Skin of body (tissue), 2 donors: ENCODE results near the gene CLASP1. TPM values are rescaled to one million over a fixed set of nuclear protein-coding genes. Genes with fewer than 3 reads are reported as not detected.
"Not testable (repeated sequence)": the region's sequence is repeated elsewhere in the genome, so short reads cannot be mapped to it uniquely, and the experiment has no call there.

Source experiments
- DNase-seq: peaks from one replicate; lab custom pipeline; 2025; lab: John Stamatoyannopoulos, UW
- total RNA-seq: library from RNA; depleted of rRNA; stranded (reverse); fragments of >200 nt; gene quantifications from one replicate; pipeline ENCODE4 v1.2.3, GENCODE V29; 2014

CLASP1 gene
- total RNA-seq, 1 donor from 2014 or later: 68.2 TPM

DNA sequence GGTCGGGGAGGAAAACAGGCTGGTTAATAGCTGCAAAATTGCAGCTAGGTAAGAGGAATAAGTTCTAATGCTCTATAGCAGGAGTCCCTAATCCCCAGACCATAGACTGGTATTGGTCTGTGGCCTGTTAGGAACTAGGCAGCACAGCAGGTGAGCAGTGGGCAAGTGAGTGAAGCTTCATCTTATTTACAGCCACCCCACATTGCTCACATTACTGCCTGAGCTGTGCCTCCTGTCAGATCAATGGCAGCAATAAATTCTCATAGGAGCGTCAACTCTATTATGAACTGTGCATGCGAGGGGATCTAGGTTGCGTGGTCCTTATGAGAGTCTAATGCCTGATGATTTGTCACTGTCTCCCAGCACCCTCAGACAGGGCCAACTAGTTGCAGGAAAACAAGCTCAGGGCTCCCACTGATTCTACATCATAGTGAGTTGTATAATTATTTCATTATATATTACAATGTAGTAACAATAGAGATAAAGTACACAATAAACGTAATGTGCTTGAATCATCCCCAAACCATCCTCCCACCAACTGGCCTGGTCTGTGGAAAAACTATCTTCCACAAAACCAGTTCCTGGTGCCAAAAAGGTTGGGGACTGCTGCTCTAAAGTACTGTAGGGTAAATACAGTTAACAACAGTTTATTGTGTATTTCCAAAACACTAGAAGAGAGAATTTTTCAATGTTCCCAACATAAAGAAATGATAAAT is 272.6 kb downstream of the CLASP1 start:
- DNase-seq: no peak

DNA sequence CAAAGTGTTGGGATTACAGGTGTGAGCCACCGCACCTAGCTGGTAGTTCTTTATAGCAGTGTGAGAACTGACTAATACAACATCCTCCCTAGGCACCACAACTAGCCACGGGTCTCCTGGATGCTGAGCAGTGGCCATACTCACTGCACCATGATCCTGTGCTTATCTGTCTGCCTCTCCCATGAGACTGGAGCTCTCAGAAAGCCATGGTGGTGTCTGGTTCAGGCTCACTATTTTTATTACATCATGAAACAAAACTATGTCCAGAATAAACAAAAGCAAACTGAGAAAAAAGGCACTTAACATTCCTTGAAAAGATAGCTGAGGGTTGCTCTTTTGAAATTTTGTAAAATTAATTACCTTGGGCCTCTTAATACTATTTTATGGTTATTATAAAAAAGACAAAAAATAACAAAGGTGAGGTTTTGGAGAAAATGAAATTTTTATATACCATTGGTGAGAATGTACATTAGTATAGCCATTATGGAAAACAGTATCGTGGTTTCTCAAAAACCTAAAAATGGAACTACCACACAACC is 273.6 kb downstream of the CLASP1 start:
- no peak for DNase-seq

DNA sequence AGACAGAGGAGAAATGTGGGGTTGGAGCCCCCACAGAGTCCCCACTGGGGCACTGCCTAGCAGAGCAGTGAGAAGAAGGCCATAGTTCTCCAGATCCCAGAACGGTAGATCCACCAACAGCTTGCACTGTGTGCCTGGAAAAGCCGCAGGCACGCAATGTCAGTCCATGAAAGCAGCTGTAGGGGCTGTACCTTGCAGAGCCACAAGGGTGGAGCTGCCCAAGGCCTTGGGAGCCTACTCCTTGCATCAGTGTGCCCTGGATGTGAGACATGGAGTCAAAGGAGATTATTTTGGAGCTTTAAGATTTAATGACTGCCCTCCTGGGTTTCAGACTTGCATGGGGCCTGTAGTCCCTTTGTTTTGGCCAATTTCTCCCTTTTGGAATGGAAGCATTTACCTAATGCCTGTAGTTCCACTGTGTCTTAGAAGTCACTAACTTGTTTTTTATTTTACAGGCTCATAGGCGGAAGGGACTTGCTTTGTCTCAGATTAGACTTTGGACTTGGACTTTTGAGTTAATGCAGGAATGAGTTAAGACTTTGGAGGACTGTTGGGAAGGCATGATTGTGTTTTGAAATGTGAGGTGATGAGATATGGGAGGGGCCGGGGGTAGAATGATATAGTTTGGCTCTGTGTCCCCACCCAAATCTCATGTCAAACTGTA is 274.7 kb downstream of the CLASP1 start:
- DNase-seq: not testable (repeated sequence)

DNA sequence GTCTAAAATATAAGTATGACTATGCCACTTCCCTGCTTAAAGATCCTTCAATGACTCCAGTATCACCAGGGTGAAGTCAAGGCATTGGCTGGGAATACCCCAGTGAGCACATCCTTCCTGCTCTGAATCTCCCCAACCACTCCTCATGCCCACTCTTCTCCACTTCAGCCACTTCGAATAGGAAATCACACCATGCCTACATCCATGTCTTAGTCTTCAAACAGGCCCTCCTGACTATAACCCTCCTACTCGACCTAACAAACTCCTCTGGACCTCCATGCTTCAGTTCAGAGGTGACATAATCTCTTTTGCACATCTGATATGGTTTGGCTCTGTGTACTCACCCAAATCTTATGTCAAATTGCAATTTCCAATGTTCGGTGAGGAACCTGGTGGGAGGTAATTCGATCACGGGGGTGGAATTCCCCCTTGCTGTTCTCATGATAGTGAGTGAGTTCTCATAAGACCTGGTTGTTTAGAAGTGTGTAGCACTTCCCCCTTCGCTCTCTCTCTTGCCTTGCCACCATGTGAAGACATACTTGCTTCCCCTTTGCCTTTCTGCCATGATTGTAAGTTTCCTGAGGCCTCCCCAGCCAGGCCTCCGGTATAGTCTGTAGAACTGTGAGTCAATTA is 276.4 kb downstream of the CLASP1 start:
- DNase-seq: no peak

DNA sequence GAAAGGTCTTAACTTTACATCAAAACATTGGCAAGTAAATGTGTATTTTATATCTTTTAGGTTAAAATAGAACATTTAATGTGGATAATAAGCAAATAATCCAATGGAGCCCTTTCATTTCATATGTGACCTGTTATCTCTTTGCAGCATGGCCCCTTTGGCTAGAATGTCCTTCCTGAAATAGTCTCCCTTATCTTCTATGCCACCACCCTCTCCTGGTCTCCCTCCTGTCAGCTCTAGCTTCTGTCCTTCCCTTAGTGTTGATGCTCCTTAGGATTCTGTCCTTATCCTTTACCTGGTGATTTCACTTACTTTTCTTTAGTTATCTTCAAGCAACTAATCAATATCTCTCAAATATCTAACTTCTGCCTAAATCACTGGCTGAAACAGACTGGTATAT is 277.2 kb downstream of the CLASP1 start:
- no peak for DNase-seq

DNA sequence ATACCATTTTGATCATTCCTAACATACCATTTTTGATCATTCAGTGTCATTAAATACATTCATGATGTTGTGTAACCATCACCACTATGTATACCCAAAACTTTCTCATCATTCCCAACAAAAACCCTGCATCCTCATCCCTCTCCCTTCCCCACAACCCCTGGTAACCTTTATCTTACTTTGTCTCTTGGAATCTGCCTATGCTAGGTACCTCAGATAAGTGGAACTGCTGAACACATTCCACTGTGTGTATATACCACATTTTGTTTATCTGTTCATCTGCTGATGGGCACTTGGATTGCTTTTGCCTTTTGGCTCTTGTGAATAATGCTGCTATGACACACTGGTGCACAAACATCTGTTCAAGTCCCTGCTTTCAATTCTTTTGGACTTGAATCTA is 280.4 kb downstream of the CLASP1 start:
- DNase-seq: no peak

DNA sequence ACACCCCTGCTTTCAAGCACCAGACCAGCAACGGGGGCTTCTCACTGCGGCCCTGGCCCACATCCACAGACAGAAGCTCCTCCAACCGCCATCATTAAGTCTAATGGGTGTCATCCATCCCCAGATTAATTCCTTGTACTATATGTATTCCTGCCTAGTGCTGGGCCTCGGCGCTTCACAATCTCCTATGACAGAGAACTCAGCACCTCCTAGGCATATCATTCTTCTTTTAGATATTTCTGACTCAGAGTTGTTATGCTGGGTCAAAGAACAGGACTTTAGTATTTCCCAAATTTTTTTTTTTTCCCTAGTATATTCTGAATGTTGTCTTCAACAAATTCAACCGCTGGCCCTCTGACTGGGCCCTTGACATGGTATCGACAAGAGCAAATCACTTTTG is 281.1 kb downstream of the CLASP1 start:
- no peak for DNase-seq

DNA sequence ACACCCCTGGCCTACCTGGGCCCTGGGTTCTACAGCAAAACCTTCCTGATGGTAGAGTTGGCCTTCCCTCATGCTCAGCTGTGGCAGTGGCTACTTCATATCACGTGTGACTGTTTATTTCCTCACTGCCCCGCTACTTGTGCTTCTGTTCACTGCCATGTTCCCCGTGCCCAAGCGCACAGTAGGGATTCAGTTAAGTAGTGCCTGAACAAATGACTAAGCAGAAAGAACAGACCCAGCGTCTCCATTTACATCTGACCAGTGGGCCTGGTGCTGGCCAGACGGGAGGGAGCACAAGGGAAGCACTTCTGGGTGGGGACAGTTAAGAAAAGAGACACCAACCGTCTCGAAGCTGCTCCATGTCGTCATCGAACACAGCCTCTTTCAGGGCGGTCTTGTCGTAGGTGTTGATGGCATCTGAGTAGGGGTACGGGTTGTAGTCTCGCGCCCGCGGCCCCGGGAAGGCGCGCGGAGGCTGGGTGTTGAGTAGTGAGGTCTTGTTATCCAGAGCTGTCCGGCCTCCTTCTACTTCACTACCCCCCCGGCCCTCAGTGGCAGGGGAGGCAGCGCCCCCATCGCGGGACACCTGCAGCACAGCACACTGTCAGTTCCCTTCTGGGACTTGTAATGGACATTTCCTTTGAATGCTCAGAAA is 281.9 kb downstream of the CLASP1 start:
- DNase-seq: no peak

DNA sequence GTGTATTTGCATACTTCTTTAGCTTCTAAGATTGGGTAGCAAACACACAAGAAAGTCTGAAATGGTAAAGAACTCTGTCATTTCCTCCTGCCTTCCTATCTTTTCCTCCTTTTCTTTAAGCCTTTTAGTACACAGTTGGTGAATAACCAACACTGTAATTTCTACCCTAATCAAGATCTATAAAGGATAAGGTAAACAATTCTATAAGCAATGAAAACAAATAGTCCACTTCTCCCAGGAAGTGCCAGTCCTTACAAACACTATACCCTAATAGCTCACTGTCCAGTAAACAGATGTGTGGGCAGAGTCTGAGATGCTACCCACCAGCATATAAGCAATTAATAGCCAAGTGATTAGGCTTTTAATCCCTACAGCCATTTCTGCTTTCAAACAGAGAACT is 283.2 kb downstream of the CLASP1 start:
- no peak for DNase-seq

DNA sequence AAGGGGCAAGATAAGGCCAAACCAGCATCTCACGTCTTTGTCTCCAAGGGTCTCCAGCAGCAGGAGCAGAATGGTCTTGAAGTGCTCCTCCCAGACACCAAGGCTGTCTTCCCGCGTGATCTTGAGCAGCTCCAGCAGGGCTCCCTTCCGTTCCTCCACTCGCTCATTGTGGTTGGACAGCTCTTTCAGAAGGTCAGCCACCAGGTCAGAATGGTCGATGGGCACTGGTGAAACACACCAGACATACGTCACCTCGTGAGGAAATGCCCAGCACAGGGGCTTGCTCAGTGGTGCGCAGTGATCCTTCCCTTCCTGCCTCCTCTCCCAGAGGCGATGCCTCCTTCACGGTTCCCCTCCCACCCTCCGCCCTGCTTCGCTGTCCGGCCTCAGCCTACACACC is 284.2 kb downstream of the CLASP1 start:
- DNase-seq: no peak

DNA sequence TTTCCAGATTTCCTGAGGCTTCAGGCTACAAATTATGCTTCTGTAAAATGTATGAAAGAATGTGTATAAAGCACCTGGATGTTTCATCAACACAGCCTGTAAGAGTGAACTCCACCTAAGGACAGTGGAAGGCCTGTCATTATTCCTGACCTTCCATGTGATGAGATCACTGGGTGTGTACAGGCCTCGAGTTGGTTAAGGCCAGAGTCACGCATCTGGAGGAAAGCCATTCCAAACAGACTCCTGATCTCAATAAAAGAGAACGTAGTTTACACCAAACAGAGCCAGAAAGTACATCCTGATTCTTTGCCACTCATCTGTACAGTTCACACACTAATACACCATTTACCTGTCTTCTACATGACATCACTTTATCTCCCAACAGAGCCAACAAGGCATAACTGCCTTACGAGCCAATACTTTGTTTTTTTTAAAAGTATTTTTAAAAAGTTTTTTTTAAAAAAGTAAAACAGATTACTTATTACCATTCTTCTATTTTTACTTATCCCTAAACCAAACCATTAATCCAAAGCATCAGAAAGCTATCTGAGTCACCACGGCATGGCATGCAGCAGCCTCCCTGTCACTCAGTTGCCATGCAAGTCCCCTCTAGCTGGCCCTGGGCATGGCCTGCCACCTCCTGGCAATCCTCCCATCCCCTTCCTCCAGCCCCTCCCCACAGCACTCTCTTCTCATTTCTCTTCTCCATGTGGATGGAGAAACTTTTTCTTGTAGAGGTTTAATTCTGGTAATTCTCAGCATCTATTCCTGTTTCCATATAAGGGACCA is 285.4 kb downstream of the CLASP1 start:
- DNase-seq: no peak

DNA sequence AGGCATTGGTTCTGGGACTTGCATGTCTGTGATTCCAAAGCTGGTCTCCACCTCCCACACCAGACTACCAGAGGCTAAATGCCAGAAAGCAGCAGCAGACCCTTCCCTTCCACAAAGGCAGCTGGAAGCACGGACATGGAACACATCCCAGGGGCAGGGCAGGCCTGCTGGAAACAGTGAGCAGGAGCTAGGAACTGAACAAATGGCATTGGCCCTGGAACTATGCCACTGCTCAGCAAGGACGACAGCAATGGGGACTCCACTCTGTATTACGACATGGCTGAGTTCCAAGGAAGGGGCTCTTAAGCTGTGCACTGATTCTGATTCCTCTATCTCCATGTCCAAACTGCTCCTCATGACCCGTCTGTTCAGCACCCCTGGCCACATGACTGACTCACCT is 286.5 kb downstream of the CLASP1 start:
- no peak for DNase-seq

DNA sequence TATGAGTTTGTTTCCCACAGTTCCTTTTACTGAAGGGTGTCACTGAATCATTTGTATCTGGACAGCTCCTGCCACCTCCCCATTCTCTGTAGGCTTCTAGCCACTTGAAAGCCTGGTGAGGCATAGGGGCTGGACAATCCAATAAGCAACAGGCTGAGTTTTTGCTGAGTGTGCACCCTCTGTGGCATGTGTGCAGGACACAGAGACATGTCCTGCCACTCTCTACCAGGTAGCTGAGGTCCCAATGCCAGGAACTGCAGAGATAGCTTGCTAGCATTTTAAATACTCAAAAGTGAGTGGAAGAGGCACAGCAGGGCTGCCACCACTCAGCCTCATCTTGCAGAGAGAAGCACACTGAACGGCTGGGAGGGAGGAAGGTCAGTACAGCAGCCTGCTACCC is 287.0 kb downstream of the CLASP1 start:
- no peak for DNase-seq

DNA sequence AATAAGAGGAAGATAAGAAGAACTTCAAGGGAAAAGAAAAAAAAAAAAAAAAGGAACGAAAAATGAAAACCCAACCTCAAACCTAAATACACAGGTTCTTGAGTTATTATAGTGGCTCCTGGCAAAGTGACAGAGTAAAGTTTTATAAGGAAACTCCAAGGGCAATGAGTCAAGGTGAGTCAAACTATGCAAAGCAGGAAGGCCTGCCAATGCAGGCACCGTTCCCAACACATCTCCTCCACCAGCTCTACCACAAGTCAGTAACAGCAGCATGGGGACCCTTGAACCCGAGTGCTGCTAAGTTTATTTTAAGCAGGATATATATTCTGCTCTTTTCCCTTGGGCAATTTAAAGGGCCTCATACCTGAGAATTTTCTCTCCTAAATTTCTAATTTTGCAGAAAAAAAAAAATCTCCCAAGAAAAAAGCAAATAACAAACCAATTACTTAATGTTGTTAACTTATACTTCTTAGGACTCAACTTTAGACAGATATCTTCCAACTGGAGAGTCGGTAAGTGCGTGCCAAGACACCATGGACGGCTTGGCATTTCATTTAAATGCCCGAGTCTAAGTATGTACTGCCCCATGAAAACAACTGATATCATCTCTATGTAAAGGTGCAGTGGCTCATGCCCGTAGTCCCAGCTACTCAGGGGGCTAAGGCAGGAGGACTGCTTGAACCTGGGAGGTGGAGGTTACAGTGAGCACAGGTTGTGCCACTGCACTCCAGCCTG is 288.5 kb downstream of the CLASP1 start:
- no peak for DNase-seq

DNA sequence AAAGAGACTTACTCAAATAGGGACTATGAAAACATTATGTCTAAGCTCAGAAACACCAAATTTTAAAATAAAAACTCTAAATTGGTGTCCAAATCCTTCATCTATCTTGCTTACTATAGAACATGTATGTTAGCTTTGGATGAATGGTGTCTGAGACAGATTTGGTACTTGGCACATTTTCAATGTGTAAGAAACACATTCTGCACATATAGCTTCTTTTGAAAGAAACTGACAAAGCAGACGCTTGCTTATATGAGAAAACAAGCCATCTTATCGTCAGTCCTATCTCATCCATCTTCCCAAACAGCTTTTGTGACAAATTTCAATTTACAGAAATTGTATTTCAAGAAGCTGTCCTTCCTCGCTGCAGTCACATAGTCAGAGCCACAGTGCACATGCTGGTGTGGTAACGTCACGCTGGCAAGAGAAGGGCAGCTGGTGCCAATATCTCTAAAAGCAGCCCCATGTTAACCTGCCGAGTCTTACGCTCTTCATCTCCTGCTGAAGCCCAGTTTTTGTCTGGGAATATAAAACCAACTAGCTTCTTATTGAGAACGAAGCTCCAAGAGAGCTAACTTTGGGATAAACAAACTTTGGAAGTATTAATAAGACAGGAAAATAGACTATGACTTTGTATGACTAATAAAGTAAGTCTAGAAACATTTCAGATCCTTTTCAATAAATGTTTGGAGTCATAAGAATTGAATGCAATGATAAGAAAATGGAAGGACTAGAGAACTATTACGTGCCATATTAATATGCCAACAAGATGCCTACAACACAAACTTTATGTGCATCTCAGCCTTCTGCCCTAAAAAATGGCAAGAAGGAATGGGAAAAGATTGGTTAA is 289.3 kb downstream of the CLASP1 start:
- DNase-seq: no peak

DNA sequence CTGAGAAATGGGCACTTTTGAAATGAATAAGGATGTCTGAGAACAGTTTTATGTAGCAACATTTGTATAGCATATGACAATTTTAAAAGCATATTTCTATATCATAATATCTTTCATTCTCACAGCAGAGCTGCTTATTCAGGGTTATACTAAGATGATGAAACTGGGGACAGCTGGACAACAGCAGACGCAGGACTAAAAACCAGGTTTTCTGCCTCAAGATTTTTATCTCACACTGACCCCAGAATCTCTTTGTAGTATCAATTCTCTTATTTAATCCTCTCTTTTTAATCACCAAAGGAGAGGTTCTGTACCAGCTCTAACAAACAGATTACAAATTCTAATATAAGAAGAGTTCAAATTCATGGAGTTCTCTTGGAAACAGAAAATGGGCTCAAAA is 290.1 kb downstream of the CLASP1 start:
- DNase-seq: no peak

DNA sequence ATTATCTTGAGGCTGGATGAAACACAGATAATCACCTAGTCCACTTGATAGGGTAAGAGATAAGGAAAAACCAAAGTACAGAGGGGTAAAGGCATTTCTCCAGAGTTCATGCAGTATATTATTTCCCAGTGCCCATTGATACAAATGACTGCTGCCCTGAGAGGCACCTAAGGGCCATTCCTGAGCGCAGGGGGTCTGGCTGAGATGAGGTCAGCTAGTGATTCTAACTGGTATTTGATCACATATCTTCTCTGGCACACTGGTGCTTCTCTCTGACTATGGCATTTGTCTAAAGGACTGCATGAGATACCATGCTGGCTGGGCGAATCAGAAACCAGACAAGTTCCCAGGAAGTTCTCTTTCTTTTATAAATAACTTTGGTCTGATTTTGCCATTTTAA is 291.0 kb downstream of the CLASP1 start:
- DNase-seq: no peak

DNA sequence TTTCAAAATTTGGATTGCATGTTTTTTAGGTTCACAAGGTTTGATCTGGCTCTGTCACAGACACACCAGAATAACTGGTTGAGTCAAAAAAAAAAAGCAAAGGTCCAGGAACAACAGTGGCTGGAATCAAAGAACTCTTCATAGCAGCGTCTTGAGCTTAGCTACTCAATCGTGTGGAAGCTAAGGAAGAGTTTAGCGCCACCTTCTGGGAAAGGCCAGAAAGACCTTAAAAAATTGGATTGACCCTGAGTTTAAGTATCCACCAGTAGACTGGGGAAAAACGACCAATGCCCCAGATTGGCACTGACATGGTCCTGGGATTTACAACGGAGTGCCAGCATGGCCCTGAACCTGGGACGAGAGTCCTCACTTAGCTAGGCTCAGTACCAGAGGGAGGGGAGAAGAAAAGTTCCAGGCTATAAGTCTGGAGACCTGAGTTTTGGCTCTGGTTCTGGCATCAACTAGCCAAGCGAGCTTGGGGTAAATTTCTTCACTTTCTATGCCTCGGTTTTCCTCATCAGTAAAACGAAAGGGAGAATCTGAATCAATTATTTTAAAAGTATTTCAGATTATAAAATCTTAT is 293.1 kb downstream of the CLASP1 start:
- DNase-seq: no peak

DNA sequence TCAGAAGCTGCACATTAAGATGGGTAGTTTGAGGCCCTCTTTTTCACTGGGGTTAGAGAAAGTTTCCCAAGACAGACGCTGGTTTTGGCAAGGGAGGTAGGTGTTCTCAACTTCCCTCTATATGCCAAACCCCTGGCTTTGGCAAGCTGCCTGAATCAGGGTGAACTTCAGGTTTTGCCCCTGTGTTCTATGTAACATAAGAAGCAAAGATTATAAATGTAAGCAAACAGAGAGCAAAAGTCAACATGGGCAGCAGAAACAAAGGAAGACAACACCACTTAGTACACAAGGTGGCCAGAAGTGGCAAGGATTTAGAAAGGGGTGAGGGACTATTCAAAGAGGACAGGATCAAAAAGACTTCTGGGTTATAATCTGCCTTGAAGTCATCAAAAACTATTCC is 293.8 kb downstream of the CLASP1 start:
- DNase-seq: no peak
